ENCODE results near the gene CXCL8. TPM values are rescaled to one million over a fixed set of nuclear protein-coding genes. Genes with fewer than 3 reads are reported as not detected.

CXCL8 gene
- total and polyA plus RNA-seq, 2 donors (not counting 3 experiments of a cell fraction or from before 2014, with no cell fraction given): 6.4 to 12.6 TPM

GRCh38 chr4:73732759-73733431, 7.5 kb upstream of the CXCL8 start:
- POLR2A ChIA-PET: no interaction called here

GRCh38 chr4:73734530-73735001, 5.8 kb upstream of the CXCL8 start:
- H3K27me3 ChIP-seq (ENCODE audit: control insufficient read depth in 2 of 2, insufficient read depth in 2 of 2, low read length in 2 of 2): no peaks in the 10 kb centered on the region
- H3K4me1 ChIP-seq (ENCODE audit: control insufficient read depth, extremely low read depth, insufficient read depth, low read length): peaks cover 45% of the 10 kb centered on the region
- H3K4me3 ChIP-seq (replicated peaks in 1 of 3; ENCODE audit: insufficient read depth in 1 of 3, low read depth in 1 of 3, low read length in 3 of 3): no peak overlapping the region
- no peak for TF ChIP-seq POLR2A (IDR thresholded peaks at IDR 0.05; ENCODE audit: low read depth, low read length)
- H3K36me3 ChIP-seq (ENCODE audit: control insufficient read depth in 2 of 2, extremely low read depth in 1 of 2, insufficient read depth in 2 of 2, low read length in 2 of 2): no peaks in the 10 kb centered on the region
- BruUV-seq (replicated peaks): TSS peak; percentile 68
- ChIA-PET CTCF (interaction anchor here (0.8 to 1.6 kb wide), 3 partner anchors 71 to 130 kb away, joined by 3 to 6 read pairs (median 4); no protein-coding TSS in a partner anchor), POLR2A (no interaction called here)
- dilution Hi-C loops (cut with MboI; ENCODE audit: extremely low pct_ligation_motif_present, low sequenced_read_pairs): no loop called here
- peak overlapping the region; percentile 9 for H2AFZ ChIP-seq (ENCODE audit: low read depth, low read length)
- no peaks in the 10 kb centered on the region for H4K20me1 ChIP-seq (replicated peaks; ENCODE audit: control insufficient read depth, extremely low read depth, insufficient read depth, low read length)
- FAIRE-seq: no peak
- no peaks in the 10 kb centered on the region for H3K9me3 ChIP-seq (replicated peaks; ENCODE audit: control insufficient read depth, insufficient read depth, low read length)
- intact Hi-C loops (cut with micrococcal nuclease): no loop called here
- H3K9ac ChIP-seq (replicated peaks; ENCODE audit: extremely low read depth, insufficient read depth, low read length): peak overlapping the region; percentile 28
- H3K27ac ChIP-seq (ENCODE audit: insufficient read depth, low read depth, low read length): peak overlapping the region; percentile 81
- H3K79me2 ChIP-seq (ENCODE audit: control insufficient read depth, insufficient read depth, low read length): no peaks in the 10 kb centered on the region
- no peaks in the 10 kb centered on the region for H3K9me1 ChIP-seq (replicated peaks; ENCODE audit: control insufficient read depth, extremely low read depth, insufficient read depth, low read length)
- H3K4me2 ChIP-seq (ENCODE audit: insufficient read depth, low read length): no peak overlapping the region
- peak; percentile 20 for DNase-seq (ENCODE audit: low read depth, low spot score)

More at GRCh38 chr4:73732759-73733431, 7.5 kb upstream of the CXCL8 start:
- DNase-seq (ENCODE audit: low read depth, low spot score) (peak; percentile 86), FAIRE-seq (peak; percentile 50)
- no peak overlapping the region for H2AFZ ChIP-seq (ENCODE audit: low read depth, low read length)
- H3K36me3 ChIP-seq (ENCODE audit: control insufficient read depth in 2 of 2, extremely low read depth in 1 of 2, insufficient read depth in 2 of 2, low read length in 2 of 2): no peaks in the 10 kb centered on the region
- CTCF ChIA-PET: interaction anchor here (0.7 to 4.1 kb wide), 6 partner anchors 8 to 136 kb away, joined by 3 to 31 read pairs (median 4); partner anchors contain the start of genes CXCL1 and CXCL8
- intact Hi-C loops (cut with micrococcal nuclease): no loop called here
- peaks cover 55% of the 10 kb centered on the region for H3K4me1 ChIP-seq (ENCODE audit: control insufficient read depth, extremely low read depth, insufficient read depth, low read length)
- no peaks in the 10 kb centered on the region for H3K9me3 ChIP-seq (replicated peaks; ENCODE audit: control insufficient read depth, insufficient read depth, low read length)
- H4K20me1 ChIP-seq (replicated peaks; ENCODE audit: control insufficient read depth, extremely low read depth, insufficient read depth, low read length): no peaks in the 10 kb centered on the region
- no peak for TF ChIP-seq EZH2 (IDR thresholded peaks at IDR 0.05; ENCODE audit: borderline replicate concordance, low read depth, low read length, severe bottlenecking)
- TF ChIP-seq GATA2 (IDR thresholded peaks at IDR 0.05; ENCODE audit: insufficient read depth, insufficient read length, low read depth, low read length): peak; percentile 20
- H3K27ac ChIP-seq (ENCODE audit: insufficient read depth, low read depth, low read length): peak overlapping the region; percentile 52
- BruUV-seq (replicated peaks): no TSS peak
- dilution Hi-C loops (cut with MboI; ENCODE audit: extremely low pct_ligation_motif_present, low sequenced_read_pairs): no loop called here
- peak overlapping the region; percentile 15 for H3K9ac ChIP-seq (replicated peaks; ENCODE audit: extremely low read depth, insufficient read depth, low read length)
- no peaks in the 10 kb centered on the region for H3K27me3 ChIP-seq (ENCODE audit: control insufficient read depth in 2 of 2, insufficient read depth in 2 of 2, low read length in 2 of 2)
- H3K4me2 ChIP-seq (ENCODE audit: insufficient read depth, low read length): peak overlapping the region; percentile 41
- no peaks in the 10 kb centered on the region for H3K9me1 ChIP-seq (replicated peaks; ENCODE audit: control insufficient read depth, extremely low read depth, insufficient read depth, low read length)
- H3K4me3 ChIP-seq (replicated peaks in 1 of 3; ENCODE audit: insufficient read depth in 1 of 3, low read depth in 1 of 3, low read length in 3 of 3): no peak overlapping the region
- H3K79me2 ChIP-seq (ENCODE audit: control insufficient read depth, insufficient read depth, low read length): no peaks in the 10 kb centered on the region
